Muscle of leg (tissue), 16 donors: Measurements from ENCODE around the gene PYDC2. TPM values are rescaled to one million over a fixed set of nuclear protein-coding genes. Genes with fewer than 3 reads are reported as not detected.

Source experiments
- DNase-seq: peaks from one replicate; pipeline ENCODE4 v3.0.0; 2013
- H3K27ac ChIP-seq: one replicate; pipeline ENCODE4 v1.5.1; 2013; ENCODE audit warnings: mild to moderate bottlenecking, low read length, control low read depth
- H3K27me3 ChIP-seq: one replicate; pipeline ENCODE4 v1.6.1; 2013; ENCODE audit warnings: low read length; ENCODE audit not compliant: control insufficient read depth, insufficient read depth
- H3K36me3 ChIP-seq: one replicate; pipeline ENCODE4 v1.6.1; 2013; ENCODE audit warnings: low read length; ENCODE audit not compliant: control insufficient read depth, insufficient read depth
- H3K4me1 ChIP-seq: one replicate; pipeline ENCODE4 v1.6.1; 2013; ENCODE audit warnings: low read length; ENCODE audit not compliant: control insufficient read depth, insufficient read depth
- H3K4me3 ChIP-seq: one replicate; pipeline ENCODE4 v1.5.1; 2013; ENCODE audit warnings: low read length, control low read depth
- H3K9me3 ChIP-seq: replicated peaks from 2 replicates; pipeline ENCODE4 v1.6.1; 2013; ENCODE audit warnings: low read depth, low read length; ENCODE audit not compliant: control insufficient read depth
- WGBS: methylation state at CpG from one replicate; pipeline ENCODE4 v1.1.5; 2013; ENCODE audit warnings: missing lambda C conversion rate; ENCODE audit not compliant: insufficient coverage; 5-methylcytosine and 5-hydroxymethylcytosine counted together
- long read RNA-seq, 11 donors: transcript quantifications; one replicate each; lab custom pipeline, GENCODE V29; 2026
- polyA plus RNA-seq, 8 donors: library from polyadenylated mRNA; unstranded; fragments of 120-200 nt; gene quantifications; one replicate each; pipeline versions ENCODE4 v1.2.1 to v1.2.3, GENCODE V29; 2013; ENCODE audit warnings: inconsistent platforms in 1 of 8, low replicate concordance in 1 of 8; ENCODE audit not compliant: insufficient read length in 8 of 8, insufficient read depth in 1 of 8
- total RNA-seq: library from RNA; stranded (reverse); fragments of 120-200 nt; gene quantifications from one replicate; pipeline ENCODE4 v1.2.4, GENCODE V29; 2013

PYDC2 gene
- not detected for total RNA-seq
- not detected for polyA plus RNA-seq
- long read RNA-seq, donor 1: 0 reads
- long read RNA-seq, donor 2: 0 reads
- long read RNA-seq, donor 3: 0 reads
- long read RNA-seq, donor 4: 0 reads
- long read RNA-seq, donor 5: 0 reads
- long read RNA-seq, donor 6: 0 reads
- long read RNA-seq, donor 7: 0 reads
- long read RNA-seq, donor 8: 0 reads
- long read RNA-seq, donor 9: 0 reads
- long read RNA-seq, donor 10: 0 reads
- long read RNA-seq, donor 11: 0 reads

DNA sequence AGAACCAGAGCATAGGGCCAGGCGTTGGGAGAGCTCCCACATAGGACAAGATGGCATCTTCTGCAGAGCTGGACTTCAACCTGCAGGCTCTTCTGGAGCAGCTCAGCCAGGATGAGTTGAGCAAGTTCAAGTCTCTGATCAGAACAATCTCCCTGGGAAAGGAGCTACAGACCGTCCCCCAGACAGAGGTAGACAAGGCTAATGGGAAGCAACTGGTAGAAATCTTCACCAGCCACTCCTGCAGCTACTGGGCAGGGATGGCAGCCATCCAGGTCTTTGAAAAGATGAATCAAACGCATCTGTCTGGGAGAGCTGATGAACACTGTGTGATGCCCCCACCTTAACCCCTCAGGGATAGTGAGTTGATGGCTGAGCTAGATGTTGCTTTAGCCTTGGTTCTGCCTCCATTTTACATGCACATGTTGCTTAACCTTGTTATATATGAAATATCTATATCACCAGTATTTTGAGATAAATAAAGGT, at the start of gene PYDC2:
TSS of gene PYDC2 (plus strand) at position 51 of the 483 bp plus-strand sequence. CDS start at position 51, 0 bp downstream.
- Histone ChIP-seq H3K4me3 (no peak within 1 kb of the TSS), H3K27me3 (no peaks in the 10 kb centered on the region), H3K4me1 (no peaks in the 10 kb centered on the region), H3K27ac (no peak within 1 kb of the TSS), H3K36me3 (no peaks in the 10 kb centered on the region), H3K9me3 (no peaks in the 10 kb centered on the region)
- 80% methylated on average over 1 of the region's 3 CpGs for WGBS
- DNase-seq: no peak

DNA sequence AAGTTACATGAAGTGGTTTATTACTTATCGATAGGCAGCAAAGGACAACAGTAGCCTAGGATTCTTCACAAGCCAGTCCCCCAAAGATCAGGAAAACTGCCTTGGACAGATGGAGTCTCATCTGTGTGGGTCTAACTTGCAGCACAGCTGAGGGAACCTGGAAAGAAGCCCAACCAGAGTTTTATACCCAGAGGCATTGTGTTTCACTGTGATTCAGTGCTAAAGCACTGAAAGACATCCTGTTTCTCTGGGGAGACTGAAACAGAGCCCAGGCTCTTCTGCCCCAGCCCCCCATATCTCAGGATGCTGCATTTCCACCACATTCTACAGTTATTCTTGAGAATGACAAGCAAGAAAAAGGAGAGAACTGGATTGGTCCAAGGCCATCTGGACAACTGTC, 48.2 kb upstream of the PYDC2 start:
- H3K9me3 ChIP-seq: peaks cover 13% of the 10 kb centered on the region
- H3K4me1 ChIP-seq: peaks cover 4% of the 10 kb centered on the region
- H3K36me3 ChIP-seq: no peaks in the 10 kb centered on the region
- H3K4me3 ChIP-seq: no peak overlapping the region
- no peaks in the 10 kb centered on the region for H3K27me3 ChIP-seq
- peak; percentile 80 for DNase-seq
- WGBS: no CpG with 5 or more reads among the region's 1 CpG
- H3K27ac ChIP-seq: no peak overlapping the region

DNA sequence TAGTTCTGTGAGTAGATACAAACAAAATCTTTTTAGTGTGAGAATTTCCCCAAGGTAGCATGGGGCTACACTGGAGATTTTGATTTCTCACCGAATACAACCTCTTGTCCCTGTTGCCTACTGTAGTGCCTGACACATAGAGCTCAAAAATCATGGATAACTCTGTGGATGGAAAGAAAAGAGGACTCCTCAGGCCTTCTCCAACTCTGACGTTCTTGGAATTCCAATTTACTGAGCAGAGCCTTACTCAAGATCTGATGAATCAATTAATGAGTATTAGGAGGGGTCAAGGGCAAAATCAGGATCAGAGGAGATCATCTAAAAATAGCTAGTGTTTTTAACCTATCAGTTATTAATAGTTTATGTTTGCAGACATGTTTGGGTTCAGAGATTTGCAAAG, 46.7 kb upstream of the PYDC2 start:
- no peak for DNase-seq
- Histone ChIP-seq H3K9me3 (peaks cover 12% of the 10 kb centered on the region), H3K27ac (no peak overlapping the region), H3K4me3 (no peak overlapping the region), H3K36me3 (no peaks in the 10 kb centered on the region), H3K4me1 (peaks cover 4% of the 10 kb centered on the region), H3K27me3 (no peaks in the 10 kb centered on the region)
- no CpG with 5 or more reads among the region's 2 CpGs for WGBS

DNA sequence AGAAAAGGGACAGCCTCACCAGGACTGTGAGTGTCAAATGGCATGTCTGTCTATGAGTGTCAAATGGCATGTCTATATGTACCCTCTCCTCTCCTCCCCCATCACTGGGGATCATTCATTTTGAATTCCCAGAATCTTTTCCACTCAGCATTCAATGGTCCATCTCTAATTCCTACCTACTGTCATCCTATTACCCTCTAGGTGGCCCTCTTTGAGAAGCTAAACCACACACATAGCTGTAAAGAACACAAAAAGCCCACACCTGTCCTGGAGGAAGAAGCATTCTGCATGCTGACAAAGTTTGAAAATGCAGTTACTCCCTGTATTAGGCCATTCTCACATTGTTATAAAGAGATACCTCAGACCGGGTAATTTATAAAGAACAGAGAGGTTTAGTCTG, 46.2 kb upstream of the PYDC2 start:
- WGBS: 83% methylated on average over 1 of the region's 1 CpG
- Histone ChIP-seq H3K27me3 (no peaks in the 10 kb centered on the region), H3K36me3 (no peaks in the 10 kb centered on the region), H3K27ac (no peak overlapping the region), H3K4me1 (peaks cover 4% of the 10 kb centered on the region), H3K4me3 (no peak overlapping the region), H3K9me3 (peaks cover 7% of the 10 kb centered on the region)
- DNase-seq: no peak

DNA sequence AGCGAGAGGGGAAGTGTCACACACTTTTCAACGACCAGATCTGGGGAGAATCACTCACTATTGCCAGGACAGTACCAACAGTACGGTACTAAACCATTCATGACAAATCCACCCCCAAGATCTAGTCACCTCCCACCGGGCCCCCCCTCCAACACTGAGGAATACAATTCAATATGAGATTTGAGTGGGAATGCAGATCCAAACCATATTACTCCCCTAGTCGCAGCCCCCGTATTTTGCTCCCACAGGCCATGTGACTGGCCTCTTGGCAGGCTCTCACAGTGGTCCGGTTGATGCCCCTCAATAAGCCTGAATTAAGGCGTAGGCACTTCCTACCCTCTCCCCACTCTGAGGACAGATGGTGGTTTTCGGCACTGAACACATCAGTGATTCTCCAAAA, 45.4 kb upstream of the PYDC2 start:
- Histone ChIP-seq H3K4me1 (peaks cover 4% of the 10 kb centered on the region), H3K4me3 (no peak overlapping the region), H3K27ac (no peak overlapping the region), H3K36me3 (no peaks in the 10 kb centered on the region), H3K9me3 (peaks cover 3% of the 10 kb centered on the region), H3K27me3 (no peaks in the 10 kb centered on the region)
- 82% methylated on average over 6 of the region's 9 CpGs for WGBS
- DNase-seq: no peak

DNA sequence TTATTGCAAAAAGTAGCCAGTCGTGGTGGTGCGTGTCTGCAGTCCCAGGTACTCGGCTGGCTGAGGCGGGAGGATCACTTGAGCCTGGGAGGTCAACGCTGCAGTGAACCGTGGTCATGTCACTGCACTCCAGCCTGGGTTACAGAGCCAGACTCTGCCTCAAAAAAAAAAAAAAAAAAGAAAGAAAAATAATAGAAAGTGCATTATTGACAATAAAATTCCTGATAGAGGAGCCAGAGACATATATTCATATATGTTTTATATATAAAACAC, 43.6 kb upstream of the PYDC2 start:
- no peaks in the 10 kb centered on the region for H3K27me3 ChIP-seq
- H3K36me3 ChIP-seq: no peaks in the 10 kb centered on the region
- WGBS: 84% methylated on average over 4 of the region's 6 CpGs
- H3K4me1 ChIP-seq: peaks cover 4% of the 10 kb centered on the region
- no peak overlapping the region for H3K27ac ChIP-seq
- DNase-seq: no peak
- no peaks in the 10 kb centered on the region for H3K9me3 ChIP-seq
- no peak overlapping the region for H3K4me3 ChIP-seq

DNA sequence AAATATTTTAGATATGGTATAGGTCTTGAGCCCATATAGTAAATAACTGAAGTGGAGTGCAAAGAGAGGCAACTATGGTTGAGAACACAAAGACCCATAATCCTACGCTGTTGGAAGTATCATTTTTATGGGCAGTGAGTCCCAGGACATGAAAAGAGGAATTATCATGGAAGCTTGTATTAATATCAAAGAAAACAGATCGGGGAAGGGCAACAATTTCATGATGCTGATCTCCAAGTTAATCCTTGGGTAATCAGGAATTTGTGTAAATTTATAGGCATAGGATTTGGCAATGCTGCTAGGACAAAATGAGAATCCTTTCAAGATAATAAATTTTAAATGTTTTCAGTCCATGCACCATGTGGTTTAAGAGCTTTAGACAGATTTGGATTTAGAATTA, 40.2 kb upstream of the PYDC2 start:
- Histone ChIP-seq H3K27ac (no peak overlapping the region), H3K9me3 (no peaks in the 10 kb centered on the region), H3K4me3 (no peak overlapping the region), H3K36me3 (no peaks in the 10 kb centered on the region), H3K27me3 (no peaks in the 10 kb centered on the region), H3K4me1 (no peaks in the 10 kb centered on the region)
- WGBS: 100% methylated on average over 1 of the region's 2 CpGs
- peak; percentile 7 for DNase-seq

DNA sequence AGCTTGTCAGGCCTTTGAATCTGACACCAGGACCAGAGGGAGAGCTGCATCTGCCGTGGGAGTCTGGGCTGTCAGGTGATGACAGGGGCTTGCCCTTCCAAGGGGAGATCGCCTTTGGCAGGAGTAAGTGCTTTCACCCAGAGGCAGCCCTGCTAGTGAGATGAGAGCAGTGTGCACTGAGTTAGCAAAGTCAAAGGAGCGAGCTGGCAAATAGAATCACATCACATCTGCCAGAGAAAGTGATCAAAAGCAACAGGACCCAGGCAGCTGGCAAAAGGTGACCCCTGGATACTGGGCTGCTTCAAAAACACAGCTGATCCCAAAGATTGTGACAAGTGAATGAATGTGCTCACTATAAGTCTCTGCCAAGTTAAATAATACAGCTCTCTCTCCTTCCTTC, 36.1 kb upstream of the PYDC2 start:
- Histone ChIP-seq H3K4me1 (no peaks in the 10 kb centered on the region), H3K27me3 (no peaks in the 10 kb centered on the region), H3K36me3 (no peaks in the 10 kb centered on the region), H3K27ac (no peak overlapping the region), H3K4me3 (no peak overlapping the region), H3K9me3 (no peaks in the 10 kb centered on the region)
- no peak for DNase-seq
- WGBS: 40% methylated on average over 2 of the region's 3 CpGs

DNA sequence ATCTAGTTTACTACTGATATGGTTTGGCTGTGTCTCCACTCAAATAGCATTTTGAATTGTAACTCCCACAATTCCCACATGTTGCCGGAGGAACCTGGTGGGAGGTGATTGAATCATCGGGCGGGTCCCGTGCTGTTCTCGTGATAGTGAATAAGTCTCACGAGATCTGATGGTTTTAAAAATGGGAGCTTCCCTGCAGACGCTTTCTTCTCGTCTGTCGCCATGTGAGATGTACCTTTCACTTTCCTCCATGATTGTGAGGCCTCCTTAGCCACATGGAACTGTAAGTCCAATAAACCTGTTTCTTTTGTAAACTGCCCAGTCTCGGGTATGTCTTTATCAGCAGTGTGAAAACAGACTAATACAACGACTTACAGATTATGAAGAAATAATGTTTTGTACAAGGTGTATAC, 35.6 kb upstream of the PYDC2 start:
- Histone ChIP-seq H3K27me3 (no peaks in the 10 kb centered on the region), H3K27ac (no peak overlapping the region), H3K9me3 (no peaks in the 10 kb centered on the region), H3K4me1 (no peaks in the 10 kb centered on the region), H3K4me3 (no peak overlapping the region), H3K36me3 (no peaks in the 10 kb centered on the region)
- no peak for DNase-seq
- 94% methylated on average over 6 of the region's 11 CpGs for whole genome bisulfite sequencing

DNA sequence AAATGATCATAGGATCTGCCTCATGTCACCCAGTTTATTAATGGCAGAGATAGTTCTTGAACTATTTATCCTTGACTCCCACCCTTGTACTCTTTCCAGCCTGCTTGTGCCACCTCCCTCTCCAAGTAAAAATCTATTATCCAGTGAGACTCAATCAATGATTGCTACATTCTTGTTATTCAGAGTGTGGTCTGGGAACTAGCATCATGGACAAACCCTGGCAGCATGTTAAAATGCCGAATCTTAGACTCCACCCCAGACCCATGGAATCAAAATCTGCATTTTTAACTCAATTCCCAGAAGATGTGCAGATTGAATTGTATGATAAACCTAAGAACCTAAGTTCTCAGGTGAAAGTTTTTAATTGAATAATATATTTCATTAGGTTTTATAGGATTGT, 34.7 kb upstream of the PYDC2 start:
- Histone ChIP-seq H3K27me3 (no peaks in the 10 kb centered on the region), H3K9me3 (no peaks in the 10 kb centered on the region), H3K27ac (no peak overlapping the region), H3K4me3 (no peak overlapping the region), H3K36me3 (no peaks in the 10 kb centered on the region), H3K4me1 (no peaks in the 10 kb centered on the region)
- no CpG with 5 or more reads among the region's 1 CpG for WGBS
- no peak for DNase-seq

DNA sequence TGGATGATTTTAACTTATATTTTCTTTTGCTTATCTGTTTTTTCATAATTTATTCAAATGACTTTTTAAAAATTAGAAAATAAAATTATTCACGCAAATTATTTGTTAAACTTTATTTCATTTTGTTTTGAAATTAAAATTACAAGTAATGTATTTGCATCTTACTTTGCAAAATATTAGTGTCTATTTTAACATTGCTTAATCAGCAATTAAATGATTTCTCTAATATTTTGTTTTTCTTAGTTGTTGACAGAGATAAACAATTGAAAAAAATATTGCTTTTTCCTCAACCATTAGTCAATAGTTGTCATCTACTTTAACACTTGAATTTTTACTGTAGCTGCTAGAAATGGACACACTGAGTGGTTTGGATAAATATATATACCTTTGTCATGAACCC, 32.8 kb upstream of the PYDC2 start:
- Histone ChIP-seq H3K27me3 (no peaks in the 10 kb centered on the region), H3K4me1 (no peaks in the 10 kb centered on the region), H3K36me3 (no peaks in the 10 kb centered on the region), H3K9me3 (no peaks in the 10 kb centered on the region), H3K27ac (no peak overlapping the region), H3K4me3 (no peak overlapping the region)
- DNase-seq: no peak
- no CpG with 5 or more reads among the region's 1 CpG for WGBS
